H1 (cell line): ENCODE results near the gene EXOC2. TPM values are rescaled to one million over a fixed set of nuclear protein-coding genes. Genes with fewer than 3 reads are reported as not detected.

Experiments used
- CTCF ChIA-PET: fragments of 300-600 bp; sonication (Branson Sonifier 250); formaldehyde crosslinking; loops from one replicate; lab custom pipeline; 2021; ENCODE audit not compliant: partially characterized antibody; lab: Charles Lee
- POLR2A ChIA-PET: fragments of 300-600 bp; sonication (Branson Sonifier 250); formaldehyde crosslinking; loops from one replicate; lab custom pipeline; 2021; ENCODE audit warnings: inconsistent platforms; ENCODE audit not compliant: partially characterized antibody; lab: Charles Lee
- DNase-seq, 2 experiments: peaks; one replicate each; pipeline versions ENCODE4 v3.0.0 to v3.0.0-alpha.2; 2010 to 2022; ENCODE audit warnings: low spot score in 2 of 2, low read depth in 1 of 2, mixed read lengths in 1 of 2
- FAIRE-seq: peaks from 2 replicates; lab custom pipeline; 2011; peaks lifted over from hg19 to GRCh38; lab: Jason Lieb, UNC
- H2AFZ ChIP-seq: 2 replicates; pipeline ENCODE4 v1.8.1; 2012; ENCODE audit warnings: low read length, inconsistent platforms
- H2AK5ac ChIP-seq: 2 replicates; pipeline ENCODE4 v1.6.1; 2013; ENCODE audit warnings: low read depth, low read length
- H2BK120ac ChIP-seq: replicated peaks from 2 replicates; pipeline ENCODE3; 2013; ENCODE audit warnings: low read depth, low read length, inconsistent platforms
- H2BK12ac ChIP-seq: 2 replicates; pipeline ENCODE4 v1.6.1; 2013; ENCODE audit warnings: low read depth, low read length
- H2BK15ac ChIP-seq: 2 replicates; pipeline ENCODE4 v1.6.1; 2013; ENCODE audit warnings: low read length
- H2BK20ac ChIP-seq: 2 replicates; pipeline ENCODE4 v1.6.1; 2013; ENCODE audit warnings: low read length
- H2BK5ac ChIP-seq: 2 replicates; pipeline ENCODE4 v1.6.1; 2013; ENCODE audit warnings: low read depth, low read length
- H3K14ac ChIP-seq: 2 replicates; pipeline ENCODE4 v1.6.1; 2013; ENCODE audit warnings: inconsistent platforms; ENCODE audit not compliant: insufficient read length
- H3K18ac ChIP-seq: 2 replicates; pipeline ENCODE4 v1.6.1; 2013; ENCODE audit warnings: low read length; ENCODE audit errors: extremely low read depth
- H3K23ac ChIP-seq: 2 replicates; pipeline ENCODE4 v1.6.1; 2013; ENCODE audit warnings: inconsistent platforms; ENCODE audit not compliant: insufficient read length
- H3K23me2 ChIP-seq: 2 replicates; pipeline ENCODE4 v1.6.1; 2013; ENCODE audit warnings: low read depth, low read length
- H3K27ac ChIP-seq: 2 replicates; pipeline ENCODE4 v1.6.1; 2011; ENCODE audit warnings: low read depth, low read length, inconsistent platforms
- H3K27me3 ChIP-seq, 4 experiments: replicated peaks in 1 of 4; 1 replicate in 1 of 4; 2 replicates in 3 of 4; pipeline versions ENCODE4 v1.6.1 to v1.8.1; 2011 to 2013; ENCODE audit warnings: low read length in 3 of 4, mild to moderate bottlenecking in 3 of 4, inconsistent platforms in 2 of 4, mixed read lengths in 2 of 4, moderate library complexity in 1 of 4; ENCODE audit not compliant: control insufficient read depth in 3 of 4, insufficient read depth in 3 of 4; ENCODE audit errors: extremely low read depth in 1 of 4
- H3K36me3 ChIP-seq, 4 experiments: 2 replicates each; pipeline versions ENCODE4 v1.6.1 to v1.8.1; 2011 to 2013; ENCODE audit warnings: mild to moderate bottlenecking in 4 of 4, low read length in 3 of 4, moderate library complexity in 2 of 4, control low read depth in 1 of 4, inconsistent platforms in 1 of 4; ENCODE audit not compliant: insufficient read depth in 4 of 4, control insufficient read depth in 2 of 4
- H3K4ac ChIP-seq: replicated peaks from 2 replicates; pipeline ENCODE3; 2013; ENCODE audit warnings: low read length, low read depth, mixed read lengths, inconsistent platforms; ENCODE audit not compliant: insufficient read length
- H3K4me1 ChIP-seq, 4 experiments: replicated peaks in 1 of 4; 1 replicate in 1 of 4; 2 replicates in 3 of 4; pipeline versions ENCODE4 v1.6.1 to v1.8.1; 2011 to 2013; ENCODE audit warnings: low read length in 3 of 4, inconsistent platforms in 2 of 4, mixed read lengths in 1 of 4; ENCODE audit not compliant: insufficient read depth in 4 of 4, control insufficient read depth in 3 of 4
- H3K4me2 ChIP-seq, 2 experiments: 2 replicates each; pipeline versions ENCODE4 v1.6.1 to v1.8.1; 2011 to 2013; ENCODE audit warnings: low read depth in 2 of 2, low read length in 2 of 2, control low read depth in 1 of 2, inconsistent platforms in 1 of 2, mild to moderate bottlenecking in 1 of 2; ENCODE audit not compliant: insufficient read depth in 1 of 2
- H3K4me3 ChIP-seq, 4 experiments: fragments of 200-600, 300-600 bp in 1 of 4; sonication (generic), shearing (Covaris generic), sonication (Bioruptor Twin) in 1 of 4; 2 replicates each; pipeline versions ENCODE4 v1.5.1 to v1.8.1; 2011 to 2016; ENCODE audit warnings: low read length in 4 of 4, low read depth in 3 of 4, control low read depth in 2 of 4, inconsistent platforms in 2 of 4, mild to moderate bottlenecking in 2 of 4, mixed read lengths in 1 of 4, moderate library complexity in 1 of 4; ENCODE audit not compliant: insufficient read depth in 2 of 4; ENCODE audit errors: extremely low read depth in 1 of 4
- H3K56ac ChIP-seq: replicated peaks from 2 replicates; pipeline ENCODE3; 2013; ENCODE audit warnings: low read depth, mild to moderate bottlenecking, mixed read lengths, low read length, inconsistent platforms; ENCODE audit not compliant: insufficient read length
- H3K79me1 ChIP-seq: 2 replicates; pipeline ENCODE4 v1.6.1; 2013; ENCODE audit warnings: low read depth, low read length, control low read depth
- H3K79me2 ChIP-seq, 2 experiments: 2 replicates each; pipeline versions ENCODE4 v1.6.1 to v1.8.1; 2012 to 2013; ENCODE audit warnings: low read length in 2 of 2, mild to moderate bottlenecking in 2 of 2, inconsistent platforms in 1 of 2; ENCODE audit not compliant: insufficient read depth in 2 of 2, control insufficient read depth in 1 of 2
- H3K9ac ChIP-seq, 4 experiments: replicated peaks in 1 of 4; 1 replicate in 1 of 4; 2 replicates in 3 of 4; pipeline versions ENCODE4 v1.6.1 to v1.8.1; 2011 to 2013; ENCODE audit warnings: low read depth in 3 of 4, low read length in 3 of 4, control low read depth in 2 of 4, mild to moderate bottlenecking in 2 of 4, moderate library complexity in 2 of 4, inconsistent platforms in 1 of 4; ENCODE audit errors: extremely low read depth in 1 of 4
- H3K9me3 ChIP-seq, 2 experiments: 2 replicates each; pipeline versions ENCODE4 v1.6.1 to v1.8.1; 2012 to 2013; ENCODE audit warnings: mild to moderate bottlenecking in 2 of 2, moderate library complexity in 2 of 2, control low read depth in 1 of 2, inconsistent platforms in 1 of 2, low read depth in 1 of 2, low read length in 1 of 2, mixed read lengths in 1 of 2; ENCODE audit not compliant: insufficient read depth in 2 of 2
- H4K20me1 ChIP-seq, 2 experiments: replicated peaks in 1 of 2; 2 replicates each; pipeline versions ENCODE3 to v1.8.1; 2011 to 2013; ENCODE audit warnings: inconsistent platforms in 2 of 2, low read length in 2 of 2, mild to moderate bottlenecking in 1 of 2; ENCODE audit not compliant: insufficient read depth in 2 of 2, control insufficient read depth in 1 of 2
- H4K5ac ChIP-seq: 2 replicates; pipeline ENCODE4 v1.6.1; 2013; ENCODE audit warnings: low read length, low read depth, mixed read lengths, inconsistent platforms; ENCODE audit not compliant: insufficient read length
- H4K8ac ChIP-seq: 2 replicates; pipeline ENCODE4 v1.8.0; 2013; ENCODE audit warnings: mild to moderate bottlenecking, moderate library complexity, low read length, inconsistent platforms; ENCODE audit not compliant: insufficient read depth; ENCODE audit errors: extremely low read depth
- H4K91ac ChIP-seq: replicated peaks from 2 replicates; pipeline ENCODE3; 2013; ENCODE audit warnings: low read length, mixed read lengths, inconsistent platforms; ENCODE audit not compliant: insufficient read length
- CTCF ChIP-seq, 3 experiments: IDR thresholded peaks; 1 replicate in 2 of 3; 2 replicates in 1 of 3; pipeline versions ENCODE4 v1.5.1 to v1.6.1; 2011; ENCODE audit warnings: low read length in 3 of 3, mild to moderate bottlenecking in 3 of 3, inconsistent platforms in 2 of 3, low read depth in 1 of 3, moderate library complexity in 1 of 3; ENCODE audit not compliant: insufficient read depth in 1 of 3; ENCODE audit errors: control extremely low read depth in 1 of 3
- RAD21 ChIP-seq, 2 experiments: IDR thresholded peaks in 1 of 2; conservative IDR thresholded peaks in 1 of 2; 2 replicates each; pipeline ENCODE4 v1.6.1; 2011; ENCODE audit warnings: low read depth in 2 of 2, low read length in 2 of 2, improper control_type of control experiment in 1 of 2, inconsistent platforms in 1 of 2, mild to moderate bottlenecking in 1 of 2, moderate library complexity in 1 of 2
- SRF ChIP-seq: IDR thresholded peaks from 2 replicates; pipeline ENCODE4 v1.6.1; 2011; ENCODE audit warnings: mild to moderate bottlenecking, low read depth, low read length, moderate library complexity
- WGBS, 2 experiments: shearing (Covaris generic) in 1 of 2; methylation state at CpG; one replicate each; pipeline versions ENCODE4 v1.1.6 to v1.1.7; 2013 to 2015; ENCODE audit warnings: low lambda C conversion rate in 2 of 2, mixed read lengths in 2 of 2, inconsistent platforms in 1 of 2, low coverage in 1 of 2, missing lambda C conversion rate in 1 of 2; ENCODE audit not compliant: insufficient replicate concordance in 2 of 2, insufficient coverage in 1 of 2, insufficient read length in 1 of 2; ENCODE audit errors: extremely low coverage in 1 of 2, missing lambda C conversion rate in 1 of 2; 5-methylcytosine and 5-hydroxymethylcytosine counted together
- polyA plus RNA-seq, 7 experiments: library from polyadenylated mRNA; depleted of rRNA in 3 of 7; stranded (reverse) in 5 of 7; unstranded in 2 of 7; fragments of >200 nt in 5 of 7; fragments of 200-250 nt in 2 of 7; gene quantifications; 1 replicate in 5 of 7; 2 replicates in 1 of 7; 4 replicates in 1 of 7; pipeline versions ENCODE4 v1.2.1 to v1.2.3, GENCODE V29; 2011 to 2013; ENCODE audit warnings: missing spikeins in 2 of 7, mixed read lengths in 2 of 7
- total RNA-seq: library from RNA; stranded (reverse); fragmentation: NEBNext Ultra II Directional; extraction: Animal tissue kit (Norgen Biotek cat#: 25700); gene quantifications from 2 replicates; pipeline ENCODE4 v1.2.1, GENCODE V29; 2021

Gene EXOC2
- total and polyA plus RNA-seq, 2 of the 8 experiments (the other 6 are each of a cell fraction or from before 2014, with no cell fraction given): 25.5 to 44.4 TPM

- no peaks in the 10 kb centered on the region for H3K9me3 ChIP-seq
- peak; percentile 39 for FAIRE-seq
- no peak overlapping the region for H3K56ac ChIP-seq
- H2AFZ ChIP-seq: no peak overlapping the region
- H3K4ac ChIP-seq: no peak overlapping the region
- H3K14ac ChIP-seq: no peak overlapping the region
- H2BK5ac ChIP-seq: no peak overlapping the region
- POLR2A ChIA-PET: interaction anchor here (1.2 kb wide), 1 partner anchor 135 kb away, joined by 3 read pairs; no protein-coding TSS in a partner anchor
- H4K20me1 ChIP-seq: peaks cover 4% of the 10 kb centered on the region in 2 experiments
- H3K23me2 ChIP-seq: no peaks in the 10 kb centered on the region
- no peak overlapping the region for H3K4me2 ChIP-seq
- H2BK15ac ChIP-seq: no peak overlapping the region
- no peak overlapping the region for H3K23ac ChIP-seq
- H3K18ac ChIP-seq: no peak overlapping the region
- H3K79me1 ChIP-seq: peaks cover 5% of the 10 kb centered on the region; the same call in 1 of the 2 replicates
- H3K27ac ChIP-seq: no peak overlapping the region
- CTCF ChIA-PET: interaction anchor here (0.7 to 5.8 kb wide), 32 partner anchors 10 to 829 kb away, joined by 3 to 37 read pairs (median 4); no protein-coding TSS in a partner anchor
- H3K79me2 ChIP-seq: no peaks in the 10 kb centered on the region
- no peak overlapping the region for H3K4me3 ChIP-seq
- no peak overlapping the region for H3K9ac ChIP-seq
- H2BK120ac ChIP-seq: no peak overlapping the region
- WGBS, 2 experiments: 31% methylated on average over 2 of the region's 2 CpGs; no CpG with 5 or more reads in 1 of the 2 experiments
- no peak overlapping the region for H4K91ac ChIP-seq
- H3K27me3 ChIP-seq: no peaks in the 10 kb centered on the region
- H3K4me1 ChIP-seq: peaks cover 0 to 6% (median 3%) of the 10 kb centered on the region in 4 experiments; a peak in 6 of 7 replicates
- no peak overlapping the region for H2AK5ac ChIP-seq
- H4K8ac ChIP-seq: no peak overlapping the region
- peaks cover 6 to 23% (median 19%) of the 10 kb centered on the region in 4 experiments; a peak in 7 of 8 replicates for H3K36me3 ChIP-seq
- no peak overlapping the region for H2BK12ac ChIP-seq
- no peak overlapping the region for H2BK20ac ChIP-seq
- H4K5ac ChIP-seq: no peak overlapping the region
- peak in 1 of 2 experiments; percentile 54 for DNase-seq
- TF ChIP-seq RAD21 (IDR thresholded peaks at IDR 0.05 in 1 of 2, conservative IDR thresholded peaks at IDR 0.05 in 1 of 2; ENCODE audit: low read depth in 2 of 2, low read length in 2 of 2) (peak in 1 of 2 experiments; percentile 8; a peak in 1 of 4 replicates), SRF (no peak), CTCF (IDR thresholded peaks at IDR 0.05; ENCODE audit: control extremely low read depth in 1 of 3, insufficient read depth in 1 of 3, low read depth in 1 of 3, low read length in 3 of 3) (peak in 1 of 3 experiments; percentile 31; a peak in 1 of 4 replicates)
Observed at GRCh38 chr6:593907-594212, 99.1 kb downstream of the EXOC2 start.
